Left lung (tissue), 10 donors: ENCODE data around the gene EMILIN3. TPM values are rescaled to one million over a fixed set of nuclear protein-coding genes. Genes with fewer than 3 reads are reported as not detected.

Experiments
- ATAC-seq: fragments of 200-7000 bp; cut with Tn5 transposase; one replicate; pipeline ENCODE4 v1.9.1; 2020; ENCODE audit warnings: moderate library complexity
- DNase-seq, 4 donors: peaks; one replicate each; pipeline ENCODE4 v3.0.0-alpha.2; 2013 to 2020
- H3K27ac ChIP-seq, 2 donors: fragments of 200-600 bp; sonication (generic) in 1 of 2; one replicate each; pipeline versions ENCODE4 v1.5.0 to v1.8.0; 2020 to 2021
- H3K27me3 ChIP-seq, 2 donors: fragments of 200-600 bp; sonication (generic) in 1 of 2; one replicate each; pipeline versions ENCODE4 v1.5.0 to v1.8.0; 2020 to 2021
- H3K36me3 ChIP-seq, 2 donors: fragments of 200-600 bp; sonication (generic) in 1 of 2; one replicate each; pipeline versions ENCODE4 v1.5.0 to v1.8.0; 2020 to 2021
- H3K4me1 ChIP-seq, 2 donors: fragments of 200-600 bp; one replicate each; pipeline ENCODE4 v1.8.0; 2021
- H3K4me3 ChIP-seq, 2 donors: fragments of 200-600 bp; sonication (generic) in 1 of 2; one replicate each; pipeline versions ENCODE4 v1.5.0 to v1.8.0; 2020 to 2021; ENCODE audit warnings: mild to moderate bottlenecking in 1 of 2
- H3K9me3 ChIP-seq, 2 donors: fragments of 200-600 bp; sonication (generic) in 1 of 2; one replicate each; pipeline versions ENCODE4 v1.5.0 to v1.8.0; 2020 to 2021
- intact Hi-C, 2 donors: fragments of 100-400 bp; cut with DNase I; formaldehyde crosslinking; loops; one replicate each; pipeline versions ENCODE4 v1.11.2 to v1.14.2; 2022
- polyA plus RNA-seq, 6 donors: library from polyadenylated mRNA; unstranded; fragments of 120-200 nt; gene quantifications; one replicate each; pipeline ENCODE4 v1.2.1, GENCODE V29; 2013; ENCODE audit not compliant: insufficient read length in 6 of 6
- total RNA-seq, 2 donors: library from RNA; stranded (reverse); fragmentation: NEBNext Ultra II Directional; extraction: Animal tissue kit (Norgen Biotek cat#: 25700); gene quantifications; one replicate each; pipeline ENCODE4 v1.2.1, GENCODE V29; 2021
- TF ChIP-seq, protein P1 (sequence below), 2 donors: fragments of 200-600 bp; sonication (generic) in 1 of 2; IDR thresholded peaks; one replicate each; pipeline versions ENCODE4 v1.5.0 to v1.8.0; 2021; ENCODE audit warnings: antibody characterized with exemption in 2 of 2
- donor health status: DM: no; HTN: yes; CAD: no.
- donor health status: DM: no; HTN: no; CAD: no.

Gene EMILIN3
- total and polyA plus RNA-seq, 8 donors: 0.08 to 2.5 (median 2.0) TPM

DNA sequence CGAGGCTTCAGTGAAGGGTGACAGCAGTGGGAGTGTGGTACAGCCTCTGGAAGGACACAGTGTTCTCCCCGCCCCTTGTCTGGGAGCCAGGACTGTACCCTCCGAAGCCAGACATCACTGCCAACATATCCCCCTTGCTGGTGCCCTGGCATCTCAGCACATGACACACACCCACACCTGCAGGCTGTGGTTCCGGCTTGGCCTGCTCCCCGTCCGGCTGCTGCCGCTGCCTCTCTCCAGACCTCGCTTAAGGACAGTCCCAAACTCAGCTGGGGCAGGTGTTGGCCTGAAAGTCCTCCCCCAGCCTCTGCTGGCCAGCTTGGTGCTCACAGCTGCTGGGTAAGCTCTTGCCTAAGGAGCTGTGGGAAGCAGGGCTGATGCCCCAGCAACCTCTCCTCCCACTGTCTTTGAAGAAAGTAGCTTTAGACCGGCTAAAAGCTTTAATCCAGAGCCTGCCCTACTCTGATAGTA lies 7.0 kb downstream of the EMILIN3 start:
- H3K4me1 ChIP-seq: no peaks in the 10 kb centered on the region
- TF ChIP-seq, protein P1, sequence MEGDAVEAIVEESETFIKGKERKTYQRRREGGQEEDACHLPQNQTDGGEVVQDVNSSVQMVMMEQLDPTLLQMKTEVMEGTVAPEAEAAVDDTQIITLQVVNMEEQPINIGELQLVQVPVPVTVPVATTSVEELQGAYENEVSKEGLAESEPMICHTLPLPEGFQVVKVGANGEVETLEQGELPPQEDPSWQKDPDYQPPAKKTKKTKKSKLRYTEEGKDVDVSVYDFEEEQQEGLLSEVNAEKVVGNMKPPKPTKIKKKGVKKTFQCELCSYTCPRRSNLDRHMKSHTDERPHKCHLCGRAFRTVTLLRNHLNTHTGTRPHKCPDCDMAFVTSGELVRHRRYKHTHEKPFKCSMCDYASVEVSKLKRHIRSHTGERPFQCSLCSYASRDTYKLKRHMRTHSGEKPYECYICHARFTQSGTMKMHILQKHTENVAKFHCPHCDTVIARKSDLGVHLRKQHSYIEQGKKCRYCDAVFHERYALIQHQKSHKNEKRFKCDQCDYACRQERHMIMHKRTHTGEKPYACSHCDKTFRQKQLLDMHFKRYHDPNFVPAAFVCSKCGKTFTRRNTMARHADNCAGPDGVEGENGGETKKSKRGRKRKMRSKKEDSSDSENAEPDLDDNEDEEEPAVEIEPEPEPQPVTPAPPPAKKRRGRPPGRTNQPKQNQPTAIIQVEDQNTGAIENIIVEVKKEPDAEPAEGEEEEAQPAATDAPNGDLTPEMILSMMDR (IDR thresholded peaks at IDR 0.05): no peak
- intact Hi-C loops: no loop called here

GRCh38 chr20:41358717-41359116 lies 7.9 kb downstream of the EMILIN3 start:
- Histone ChIP-seq H3K4me3 (no peak overlapping the region), H3K9me3 (no peaks in the 10 kb centered on the region), H3K27me3 (peaks cover 0 to 2% of the 10 kb centered on the region in 2 donors), H3K4me1 (no peaks in the 10 kb centered on the region), H3K36me3 (peaks cover 0 to 11% of the 10 kb centered on the region in 2 donors), H3K27ac (no peak overlapping the region)
- ATAC-seq (no peak), DNase-seq (peak in 1 of 4 donors; percentile 45)
- intact Hi-C loops: no loop called here
- TF ChIP-seq, protein P1 (IDR thresholded peaks at IDR 0.05): no peak

More for the DNA sequence above, 7.0 kb downstream of the EMILIN3 start:
- ATAC-seq (no peak), DNase-seq (peak in 1 of 4 donors; percentile 50)
- Histone ChIP-seq H3K9me3 (no peaks in the 10 kb centered on the region), H3K27ac (no peak overlapping the region), H3K36me3 (peaks cover 0 to 11% of the 10 kb centered on the region in 2 donors), H3K27me3 (peaks cover 5 to 11% of the 10 kb centered on the region in 2 donors), H3K4me3 (no peak overlapping the region)

GRCh38 chr20:41358230-41358629 lies 8.4 kb downstream of the EMILIN3 start:
- Histone ChIP-seq H3K4me1 (no peaks in the 10 kb centered on the region), H3K27ac (no peak overlapping the region), H3K36me3 (peaks cover 0 to 11% of the 10 kb centered on the region in 2 donors), H3K27me3 (no peaks in the 10 kb centered on the region), H3K4me3 (no peak overlapping the region), H3K9me3 (no peaks in the 10 kb centered on the region)
- DNase-seq (no peak), ATAC-seq (no peak)
- intact Hi-C loops: no loop called here
- TF ChIP-seq, protein P1 (IDR thresholded peaks at IDR 0.05): no peak

DNA sequence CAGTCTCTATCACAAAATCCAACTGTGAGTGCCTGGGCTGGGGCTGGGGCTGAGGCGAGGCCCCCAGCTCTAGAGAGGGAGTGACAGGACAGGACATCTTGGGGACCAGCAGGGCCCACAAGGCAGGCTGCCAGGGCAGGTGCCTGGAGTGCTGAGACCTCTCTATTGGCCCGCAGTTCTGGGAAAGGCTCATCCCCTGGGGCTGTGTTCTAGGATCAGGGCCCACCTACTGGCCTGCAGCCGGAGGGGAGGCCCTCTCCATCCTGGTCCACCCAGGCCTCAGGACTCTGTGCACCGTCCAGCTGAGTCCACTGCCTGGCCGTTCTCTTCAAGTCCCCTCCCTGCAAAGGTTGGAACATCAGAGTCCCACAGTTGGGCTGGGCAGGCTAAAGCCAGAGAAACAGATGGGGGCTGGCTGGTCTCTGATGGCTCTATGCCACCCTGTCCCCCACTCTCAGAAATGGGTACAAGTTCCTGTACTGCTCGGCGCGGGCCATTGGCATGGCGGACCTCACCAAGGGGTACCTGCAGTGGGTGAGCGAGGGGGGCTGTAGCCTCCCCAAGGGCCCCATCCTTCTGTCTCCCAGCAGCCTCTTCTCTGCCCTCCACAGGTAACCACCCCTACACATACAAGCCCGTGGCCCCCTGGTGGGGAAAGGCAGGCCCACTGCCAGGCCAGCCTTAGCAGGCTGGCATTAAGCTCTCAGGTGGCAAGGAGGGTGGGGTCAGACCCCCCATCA lies 9.0 kb downstream of the EMILIN3 start:
- ATAC-seq: no peak
- Histone ChIP-seq H3K4me3 (no peak overlapping the region), H3K36me3 (peaks cover 0 to 12% of the 10 kb centered on the region in 2 donors), H3K9me3 (no peaks in the 10 kb centered on the region), H3K27ac (no peak overlapping the region), H3K27me3 (no peaks in the 10 kb centered on the region), H3K4me1 (no peaks in the 10 kb centered on the region)
- TF ChIP-seq, protein P1 (IDR thresholded peaks at IDR 0.05): no peak
- peak in 1 of 4 donors; percentile 70 for DNase-seq
- intact Hi-C loops: no loop called here

- no peak overlapping the region for H3K4me3 ChIP-seq
- TF ChIP-seq, protein P1 (IDR thresholded peaks at IDR 0.05): no peak
- peak in 1 of 4 donors; percentile 52 for DNase-seq
- no peak for ATAC-seq
- intact Hi-C loops: no loop called here
- no peaks in the 10 kb centered on the region for H3K9me3 ChIP-seq
- no peaks in the 10 kb centered on the region for H3K4me1 ChIP-seq
- H3K36me3 ChIP-seq: peaks cover 0 to 19% of the 10 kb centered on the region in 2 donors
- no peak overlapping the region for H3K27ac ChIP-seq
- H3K27me3 ChIP-seq: no peaks in the 10 kb centered on the region
Measured at GRCh38 chr20:41356951-41357350, 9.7 kb downstream of the EMILIN3 start.
